ENCODE measurements around the gene RNF213.

- TF ChIP-seq EP300 (IDR thresholded peaks at IDR 0.05): no peak
- peak; percentile 93 to 98 (median 96) for TF ChIP-seq CTCF (IDR thresholded peaks at IDR 0.05)
- TF ChIP-seq POLR2AphosphoS5 (IDR thresholded peaks at IDR 0.05): no peak
- no peak for TF ChIP-seq POLR2A (IDR thresholded peaks at IDR 0.05)
Measured at GRCh38 chr17:80426671-80427326, 166.1 kb downstream of the RNF213 start.
